Omental fat pad (tissue), 4 donors: ENCODE results near the gene CYP26B1. TPM values are rescaled to one million over a fixed set of nuclear protein-coding genes. Genes with fewer than 3 reads are reported as not detected.

ENCODE experiments used
- ATAC-seq: fragments of 150-250 bp; one replicate; pipeline ENCODE4 v1.9.1; 2016; ENCODE audit warnings: mild to moderate bottlenecking, moderate library complexity; ENCODE audit not compliant: low FRiP score
- DNase-seq: peaks from one replicate; pipeline ENCODE4 v3.0.0-alpha.2; 2019; ENCODE audit warnings: low spot score
- total RNA-seq, 4 donors: library from RNA; depleted of rRNA; stranded (reverse); fragments of >200 nt; gene quantifications; one replicate each; pipeline ENCODE4 v1.1.0, GENCODE V29; 2016
- TF ChIP-seq, protein P1 (sequence below), 3 donors: fragments of 450-650 bp; IDR thresholded peaks; one replicate each; pipeline ENCODE4 v1.5.1; 2016 to 2017; ENCODE audit warnings: antibody characterized with exemption in 3 of 3, mild to moderate bottlenecking in 3 of 3, moderate library complexity in 2 of 3

Gene CYP26B1
- total RNA-seq, 4 donors from 2014 or later, result 10.6 to 36.6 (median 18.8) TPM

DNA sequence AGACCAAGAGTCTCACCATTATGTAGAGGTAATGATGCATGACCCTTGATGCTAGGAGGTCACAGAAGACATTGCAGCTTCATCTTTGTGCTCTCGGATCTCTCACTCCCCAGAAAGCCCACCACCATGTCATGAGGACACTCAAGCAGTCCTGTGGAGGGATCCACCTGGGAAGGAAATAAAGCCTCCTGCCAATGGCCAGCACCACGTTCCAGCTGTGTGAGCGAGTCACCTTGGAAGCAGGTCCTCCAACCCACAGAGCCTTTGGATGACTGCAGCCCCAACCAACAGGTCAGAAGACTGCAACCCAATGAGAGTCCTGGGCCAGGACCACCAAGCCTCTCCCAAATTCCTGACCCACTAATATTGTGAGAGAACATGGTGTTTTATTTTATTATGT is 38.4 kb downstream of the CYP26B1 start:
- DNase-seq (no peak), ATAC-seq (no peak)
- TF ChIP-seq, protein P1, sequence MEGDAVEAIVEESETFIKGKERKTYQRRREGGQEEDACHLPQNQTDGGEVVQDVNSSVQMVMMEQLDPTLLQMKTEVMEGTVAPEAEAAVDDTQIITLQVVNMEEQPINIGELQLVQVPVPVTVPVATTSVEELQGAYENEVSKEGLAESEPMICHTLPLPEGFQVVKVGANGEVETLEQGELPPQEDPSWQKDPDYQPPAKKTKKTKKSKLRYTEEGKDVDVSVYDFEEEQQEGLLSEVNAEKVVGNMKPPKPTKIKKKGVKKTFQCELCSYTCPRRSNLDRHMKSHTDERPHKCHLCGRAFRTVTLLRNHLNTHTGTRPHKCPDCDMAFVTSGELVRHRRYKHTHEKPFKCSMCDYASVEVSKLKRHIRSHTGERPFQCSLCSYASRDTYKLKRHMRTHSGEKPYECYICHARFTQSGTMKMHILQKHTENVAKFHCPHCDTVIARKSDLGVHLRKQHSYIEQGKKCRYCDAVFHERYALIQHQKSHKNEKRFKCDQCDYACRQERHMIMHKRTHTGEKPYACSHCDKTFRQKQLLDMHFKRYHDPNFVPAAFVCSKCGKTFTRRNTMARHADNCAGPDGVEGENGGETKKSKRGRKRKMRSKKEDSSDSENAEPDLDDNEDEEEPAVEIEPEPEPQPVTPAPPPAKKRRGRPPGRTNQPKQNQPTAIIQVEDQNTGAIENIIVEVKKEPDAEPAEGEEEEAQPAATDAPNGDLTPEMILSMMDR (IDR thresholded peaks at IDR 0.05), result no peak

DNA sequence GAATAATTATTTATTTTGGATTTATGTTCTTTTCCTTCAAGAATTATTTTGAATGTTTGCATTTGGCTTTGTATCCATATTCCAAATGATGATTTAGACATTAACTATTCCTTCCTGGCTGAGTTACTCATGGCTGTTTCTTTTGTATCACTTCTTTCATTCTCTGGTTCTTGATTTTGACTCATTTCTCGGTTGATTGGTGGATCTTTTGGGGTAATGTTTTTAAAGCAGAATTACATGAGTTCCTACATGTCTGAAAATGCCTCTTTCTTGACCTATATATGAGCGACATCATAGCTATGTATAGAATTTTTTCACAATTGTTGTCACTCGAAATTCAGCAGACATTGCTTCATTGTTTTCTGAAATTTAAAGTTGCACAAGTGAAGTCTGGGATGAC is 39.5 kb downstream of the CYP26B1 start:
- DNase-seq, result no peak
- ATAC-seq, result no peak
- TF ChIP-seq, protein P1 (IDR thresholded peaks at IDR 0.05), result no peak

DNA sequence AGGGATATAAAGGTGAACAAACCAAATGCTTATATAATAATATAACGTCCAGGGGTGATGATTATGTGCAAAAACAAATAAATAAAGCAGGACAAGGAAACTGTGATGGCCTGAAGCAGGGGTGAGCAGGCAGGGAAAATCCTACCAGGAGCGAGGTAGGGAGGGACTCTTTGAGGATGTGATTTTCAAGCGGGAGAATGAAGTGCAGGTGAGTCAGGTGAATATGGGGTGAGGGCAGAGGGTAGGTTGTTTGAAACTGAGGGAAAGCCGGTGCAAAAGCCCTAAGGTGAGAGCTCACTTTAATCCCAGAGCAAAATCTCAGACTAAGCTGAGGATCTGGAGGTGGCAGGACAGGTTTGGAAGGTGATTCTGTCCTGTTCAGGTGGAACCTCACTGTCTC is 40.7 kb downstream of the CYP26B1 start:
- DNase-seq, result no peak
- TF ChIP-seq, protein P1 (IDR thresholded peaks at IDR 0.05), result no peak
- ATAC-seq, result no peak

DNA sequence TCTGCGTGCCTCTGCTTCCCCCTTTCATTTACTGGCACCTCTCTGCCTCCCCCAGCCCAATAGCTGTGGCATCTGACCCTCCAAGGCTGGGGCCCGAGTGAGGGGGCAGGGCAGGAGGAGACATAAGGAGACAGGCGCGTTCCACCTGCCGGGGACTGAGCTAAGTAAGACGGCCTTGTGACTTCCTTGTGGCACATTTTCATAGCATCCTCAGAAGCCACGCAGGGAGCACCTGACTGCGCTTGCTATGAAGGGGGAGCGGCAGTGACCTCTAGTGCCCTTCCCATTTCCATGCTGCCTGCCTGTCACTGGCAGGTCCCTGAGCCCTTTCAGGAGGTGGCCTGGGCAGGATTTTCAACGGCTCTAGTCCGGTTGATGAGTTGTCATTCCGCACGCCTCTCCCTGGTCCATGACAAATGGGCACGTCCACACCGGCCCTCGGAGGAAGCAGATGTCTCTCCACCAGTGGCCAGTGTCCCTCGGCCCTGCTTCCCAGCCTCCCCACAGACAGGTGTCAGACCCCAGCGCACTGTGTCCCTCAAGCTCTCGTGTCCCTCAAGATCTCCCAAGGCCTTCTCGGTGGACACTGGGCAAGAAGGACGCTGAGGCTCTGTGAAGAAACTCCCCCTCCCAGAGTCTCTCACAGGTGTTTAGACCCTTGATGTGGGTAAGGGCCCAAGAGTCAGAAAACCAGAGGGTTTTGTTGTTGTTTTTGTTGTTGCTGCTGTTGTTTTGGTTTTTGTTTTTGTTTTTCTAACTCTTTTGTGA is 42.7 kb downstream of the CYP26B1 start:
- ATAC-seq (no peak), DNase-seq (no peak)
- TF ChIP-seq, protein P1 (IDR thresholded peaks at IDR 0.05), result no peak

DNA sequence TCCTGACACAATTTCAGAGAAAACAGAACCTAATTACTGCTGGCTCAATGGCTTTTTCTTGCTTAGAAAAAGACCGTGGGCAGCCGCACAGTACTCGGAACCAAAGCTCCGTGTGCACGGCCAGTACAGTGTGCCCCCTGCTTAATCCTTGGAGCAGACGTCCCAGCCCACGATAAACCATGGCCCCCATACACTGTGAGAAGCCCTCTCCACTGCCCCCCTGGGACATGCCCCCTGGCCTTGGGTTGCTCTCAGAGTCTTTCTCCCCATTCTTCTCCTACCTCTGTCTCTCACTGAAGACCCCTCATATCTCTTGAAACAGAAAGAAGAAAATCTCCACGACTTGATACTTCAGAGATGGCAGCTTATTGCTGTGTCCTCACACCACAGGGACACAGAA is 44.0 kb downstream of the CYP26B1 start:
- DNase-seq (no peak), ATAC-seq (no peak)
- TF ChIP-seq, protein P1 (IDR thresholded peaks at IDR 0.05), result no peak

DNA sequence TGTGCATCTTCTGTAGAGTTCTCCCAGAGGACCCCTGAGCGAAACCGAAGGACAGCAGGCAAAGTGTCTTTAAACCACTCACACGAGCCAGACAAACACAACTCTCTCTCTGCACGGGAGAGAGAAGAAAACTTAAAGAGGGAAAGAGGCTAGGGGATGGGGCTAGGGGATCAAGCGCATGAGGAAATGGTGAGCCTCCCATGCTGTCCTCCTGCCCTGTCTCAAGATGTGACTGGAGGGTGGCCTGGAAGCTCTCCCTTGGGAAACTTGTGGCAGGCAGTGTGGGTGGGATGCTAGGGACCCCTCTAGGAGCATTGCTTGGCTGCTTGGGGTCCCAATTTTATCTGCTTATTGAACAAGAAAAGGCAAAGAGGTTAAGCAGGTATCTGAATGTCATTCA is 44.5 kb downstream of the CYP26B1 start:
- TF ChIP-seq, protein P1 (IDR thresholded peaks at IDR 0.05), result no peak
- no peak for ATAC-seq
- DNase-seq, result no peak

DNA sequence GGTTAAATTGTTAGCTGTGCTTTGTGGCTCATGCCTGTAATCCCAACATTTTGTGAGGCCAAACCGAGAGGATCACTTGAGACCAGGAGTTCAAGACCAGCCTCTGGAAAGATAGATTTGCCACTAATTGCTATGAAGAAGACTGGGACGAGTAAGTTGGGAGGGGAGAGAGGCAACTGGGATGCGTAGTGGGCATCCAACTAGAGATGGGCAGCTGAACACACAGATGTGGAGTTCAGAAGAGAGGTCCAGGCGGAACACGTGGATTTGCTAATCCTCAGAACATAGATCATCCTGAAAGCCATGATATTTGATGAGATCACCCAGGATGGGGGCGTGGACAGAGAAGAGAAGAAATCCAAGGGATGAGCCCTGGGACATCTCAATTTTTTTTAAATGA is 48.7 kb downstream of the CYP26B1 start:
- DNase-seq (no peak), ATAC-seq (no peak)
- TF ChIP-seq, protein P1 (IDR thresholded peaks at IDR 0.05), result no peak
